K562 (cell line): ENCODE results near the gene PNKD.

Source experiments
- CHD2 ChIP-seq: IDR thresholded peaks from 2 replicates; pipeline ENCODE4 v1.6.1; 2011; ENCODE audit warnings: low read depth, low read length
- FOXJ2 ChIP-seq: fragments of 200-800 bp; sonication (Bioruptor generic); IDR thresholded peaks from 2 replicates; pipeline ENCODE4 v1.6.1; 2016; ENCODE audit warnings: missing genetic modification characterization, missing compliant biosample characterization
- GTF2F1 ChIP-seq: IDR thresholded peaks from 2 replicates; pipeline ENCODE4 v1.6.1; 2011; ENCODE audit warnings: low read depth, low read length, improper control_type of control experiment
- HDGF ChIP-seq: fragments of 450-650 bp; IDR thresholded peaks from 2 replicates; pipeline ENCODE4 v1.6.1; 2016
- MAFG ChIP-seq: fragments of 450-650 bp; conservative IDR thresholded peaks from 2 replicates; pipeline ENCODE4 v1.6.1; 2016; ENCODE audit warnings: missing genetic modification characterization, missing compliant biosample characterization
- MTA1 ChIP-seq: fragments of 450-650 bp; IDR thresholded peaks from 2 replicates; pipeline ENCODE4 v1.6.1; 2017; ENCODE audit warnings: borderline replicate concordance
- MYNN ChIP-seq, 2 experiments: sonication (generic); formaldehyde crosslinking in 1 of 2; IDR thresholded peaks; 2 replicates each; pipeline versions ENCODE4 v1.5.0 to v1.6.1; 2016 to 2020; ENCODE audit warnings: antibody characterized with exemption in 1 of 2, missing genetic modification reagents in 1 of 2
- POLR2A ChIP-seq: fragments of 450-650 bp; conservative IDR thresholded peaks from 2 replicates; pipeline ENCODE4 v1.6.1; 2016
- POLR3A ChIP-seq: IDR thresholded peaks from 2 replicates; pipeline ENCODE4 v1.6.1; 2011; ENCODE audit warnings: borderline replicate concordance, mild to moderate bottlenecking, moderate library complexity; ENCODE audit not compliant: insufficient read length, insufficient read depth; ENCODE audit errors: extremely low read depth
- SIN3A ChIP-seq, 2 experiments: fragments of 150-350 bp in 1 of 2; IDR thresholded peaks; 2 replicates each; pipeline ENCODE4 v1.6.1; 2011 to 2016; ENCODE audit warnings: borderline replicate concordance in 2 of 2, low read depth in 2 of 2, low read length in 2 of 2, mild to moderate bottlenecking in 2 of 2, moderate library complexity in 2 of 2; ENCODE audit not compliant: control insufficient read depth in 1 of 2
- TF ChIP-seq, protein P1 (sequence below), 3 experiments: IDR thresholded peaks in 2 of 3; conservative IDR thresholded peaks in 1 of 3; 2 replicates each; pipeline ENCODE4 v1.5.1; 2011 to 2012; ENCODE audit warnings: low read length in 3 of 3, mild to moderate bottlenecking in 3 of 3, control low read depth in 2 of 3, improper control_type of control experiment in 1 of 3, inconsistent platforms in 1 of 3, low read depth in 1 of 3, mixed read lengths in 1 of 3, moderate library complexity in 1 of 3; ENCODE audit not compliant: insufficient read depth in 2 of 3
- TF ChIP-seq, protein P2 (sequence below): sonication (generic); formaldehyde crosslinking; IDR thresholded peaks from 2 replicates; pipeline ENCODE4 v1.5.0; 2020; ENCODE audit warnings: missing genetic modification reagents
- TF ChIP-seq, protein P3 (sequence below): sonication (generic); formaldehyde crosslinking; IDR thresholded peaks from 2 replicates; pipeline ENCODE4 v1.8.1; 2023; ENCODE audit warnings: mild to moderate bottlenecking, missing genetic modification reagents, moderate library complexity
- TF ChIP-seq, protein P4 (sequence below): IDR thresholded peaks from 2 replicates; pipeline ENCODE4 v1.6.1; 2014; ENCODE audit warnings: antibody characterized with exemption

DNA sequence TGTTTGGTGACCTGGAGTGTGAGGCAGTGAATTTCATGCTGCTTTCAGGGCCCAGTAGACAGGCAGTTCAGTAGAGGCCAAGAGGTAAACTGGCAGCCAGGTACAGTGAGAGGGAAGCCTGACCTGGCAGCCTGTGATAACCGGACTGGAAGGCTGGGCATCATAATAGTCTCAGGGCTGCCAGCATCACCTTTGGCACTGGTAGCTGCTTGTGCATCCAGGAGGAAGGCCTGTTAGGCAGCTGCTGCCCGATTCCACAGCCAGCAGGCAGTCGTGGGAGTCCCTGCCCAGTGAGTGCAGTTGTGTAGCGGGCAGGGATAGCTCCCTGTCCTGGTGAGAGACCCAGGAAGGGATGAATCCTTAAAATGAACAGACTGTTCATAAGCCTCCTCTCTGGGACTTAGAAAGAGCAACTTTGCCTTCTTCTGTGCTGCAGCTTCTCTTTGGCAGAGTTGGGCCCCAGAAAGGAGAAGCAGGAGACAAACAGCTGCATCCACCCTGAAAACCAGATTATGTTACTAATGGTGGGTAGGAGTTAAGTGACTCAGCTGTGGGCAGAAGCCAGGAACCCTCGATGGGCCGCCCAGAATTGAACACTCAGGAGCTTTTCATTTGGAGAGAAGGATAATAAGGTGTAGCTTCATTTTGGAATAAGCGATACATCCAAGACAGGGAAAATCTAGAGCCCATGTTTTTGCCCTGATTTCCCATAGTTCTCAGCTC is 17.6 kb upstream of the PNKD start:
- TF ChIP-seq CHD2 = no peak
- TF ChIP-seq, protein P1, sequence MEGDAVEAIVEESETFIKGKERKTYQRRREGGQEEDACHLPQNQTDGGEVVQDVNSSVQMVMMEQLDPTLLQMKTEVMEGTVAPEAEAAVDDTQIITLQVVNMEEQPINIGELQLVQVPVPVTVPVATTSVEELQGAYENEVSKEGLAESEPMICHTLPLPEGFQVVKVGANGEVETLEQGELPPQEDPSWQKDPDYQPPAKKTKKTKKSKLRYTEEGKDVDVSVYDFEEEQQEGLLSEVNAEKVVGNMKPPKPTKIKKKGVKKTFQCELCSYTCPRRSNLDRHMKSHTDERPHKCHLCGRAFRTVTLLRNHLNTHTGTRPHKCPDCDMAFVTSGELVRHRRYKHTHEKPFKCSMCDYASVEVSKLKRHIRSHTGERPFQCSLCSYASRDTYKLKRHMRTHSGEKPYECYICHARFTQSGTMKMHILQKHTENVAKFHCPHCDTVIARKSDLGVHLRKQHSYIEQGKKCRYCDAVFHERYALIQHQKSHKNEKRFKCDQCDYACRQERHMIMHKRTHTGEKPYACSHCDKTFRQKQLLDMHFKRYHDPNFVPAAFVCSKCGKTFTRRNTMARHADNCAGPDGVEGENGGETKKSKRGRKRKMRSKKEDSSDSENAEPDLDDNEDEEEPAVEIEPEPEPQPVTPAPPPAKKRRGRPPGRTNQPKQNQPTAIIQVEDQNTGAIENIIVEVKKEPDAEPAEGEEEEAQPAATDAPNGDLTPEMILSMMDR (IDR thresholded peaks at IDR 0.05 in 2 of 3, conservative IDR thresholded peaks at IDR 0.05 in 1 of 3; ENCODE audit: insufficient read depth in 2 of 3, low read depth in 1 of 3, low read length in 3 of 3) = no peak
- TF ChIP-seq, protein P2, sequence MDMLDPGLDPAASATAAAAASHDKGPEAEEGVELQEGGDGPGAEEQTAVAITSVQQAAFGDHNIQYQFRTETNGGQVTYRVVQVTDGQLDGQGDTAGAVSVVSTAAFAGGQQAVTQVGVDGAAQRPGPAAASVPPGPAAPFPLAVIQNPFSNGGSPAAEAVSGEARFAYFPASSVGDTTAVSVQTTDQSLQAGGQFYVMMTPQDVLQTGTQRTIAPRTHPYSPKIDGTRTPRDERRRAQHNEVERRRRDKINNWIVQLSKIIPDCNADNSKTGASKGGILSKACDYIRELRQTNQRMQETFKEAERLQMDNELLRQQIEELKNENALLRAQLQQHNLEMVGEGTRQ (CRISPR knock-in tag) = no peak
- TF ChIP-seq, protein P3, sequence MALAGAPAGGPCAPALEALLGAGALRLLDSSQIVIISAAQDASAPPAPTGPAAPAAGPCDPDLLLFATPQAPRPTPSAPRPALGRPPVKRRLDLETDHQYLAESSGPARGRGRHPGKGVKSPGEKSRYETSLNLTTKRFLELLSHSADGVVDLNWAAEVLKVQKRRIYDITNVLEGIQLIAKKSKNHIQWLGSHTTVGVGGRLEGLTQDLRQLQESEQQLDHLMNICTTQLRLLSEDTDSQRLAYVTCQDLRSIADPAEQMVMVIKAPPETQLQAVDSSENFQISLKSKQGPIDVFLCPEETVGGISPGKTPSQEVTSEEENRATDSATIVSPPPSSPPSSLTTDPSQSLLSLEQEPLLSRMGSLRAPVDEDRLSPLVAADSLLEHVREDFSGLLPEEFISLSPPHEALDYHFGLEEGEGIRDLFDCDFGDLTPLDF = no peak
- TF ChIP-seq MTA1 = no peak
- TF ChIP-seq MYNN (IDR thresholded peaks at IDR 0.05) = no peak
- TF ChIP-seq MYNN (CRISPR knock-in tag; IDR thresholded peaks at IDR 0.05) = no peak
- TF ChIP-seq FOXJ2 (tag) = no peak
- no peak for TF ChIP-seq SIN3A (IDR thresholded peaks at IDR 0.05; ENCODE audit: borderline replicate concordance in 2 of 2, control insufficient read depth in 1 of 2, low read depth in 2 of 2, low read length in 2 of 2)
- TF ChIP-seq POLR3A = no peak
- no peak for TF ChIP-seq HDGF
- TF ChIP-seq, protein P4, sequence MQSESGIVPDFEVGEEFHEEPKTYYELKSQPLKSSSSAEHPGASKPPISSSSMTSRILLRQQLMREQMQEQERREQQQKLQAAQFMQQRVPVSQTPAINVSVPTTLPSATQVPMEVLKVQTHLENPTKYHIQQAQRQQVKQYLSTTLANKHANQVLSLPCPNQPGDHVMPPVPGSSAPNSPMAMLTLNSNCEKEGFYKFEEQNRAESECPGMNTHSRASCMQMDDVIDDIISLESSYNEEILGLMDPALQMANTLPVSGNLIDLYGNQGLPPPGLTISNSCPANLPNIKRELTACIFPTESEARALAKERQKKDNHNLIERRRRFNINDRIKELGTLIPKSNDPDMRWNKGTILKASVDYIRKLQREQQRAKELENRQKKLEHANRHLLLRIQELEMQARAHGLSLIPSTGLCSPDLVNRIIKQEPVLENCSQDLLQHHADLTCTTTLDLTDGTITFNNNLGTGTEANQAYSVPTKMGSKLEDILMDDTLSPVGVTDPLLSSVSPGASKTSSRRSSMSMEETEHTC = no peak
- TF ChIP-seq GTF2F1 = no peak
- no peak for TF ChIP-seq POLR2A
- TF ChIP-seq MAFG (tag) = no peak
